GM18499 (cell line): ENCODE measurements around the gene TMED3.
A peak's percentile ranks its signal among the peaks of the same experiment; 100 is the strongest.

Experiments used
- ATAC-seq: cut with Tn5 transposase; IDR thresholded peaks from one replicate; pipeline ENCODE4 v1.9.1; 2021; ENCODE audit warnings: moderate number of reproducible peaks; ENCODE audit not compliant: insufficient read depth, unreplicated experiment

Gene TMED3

DNA sequence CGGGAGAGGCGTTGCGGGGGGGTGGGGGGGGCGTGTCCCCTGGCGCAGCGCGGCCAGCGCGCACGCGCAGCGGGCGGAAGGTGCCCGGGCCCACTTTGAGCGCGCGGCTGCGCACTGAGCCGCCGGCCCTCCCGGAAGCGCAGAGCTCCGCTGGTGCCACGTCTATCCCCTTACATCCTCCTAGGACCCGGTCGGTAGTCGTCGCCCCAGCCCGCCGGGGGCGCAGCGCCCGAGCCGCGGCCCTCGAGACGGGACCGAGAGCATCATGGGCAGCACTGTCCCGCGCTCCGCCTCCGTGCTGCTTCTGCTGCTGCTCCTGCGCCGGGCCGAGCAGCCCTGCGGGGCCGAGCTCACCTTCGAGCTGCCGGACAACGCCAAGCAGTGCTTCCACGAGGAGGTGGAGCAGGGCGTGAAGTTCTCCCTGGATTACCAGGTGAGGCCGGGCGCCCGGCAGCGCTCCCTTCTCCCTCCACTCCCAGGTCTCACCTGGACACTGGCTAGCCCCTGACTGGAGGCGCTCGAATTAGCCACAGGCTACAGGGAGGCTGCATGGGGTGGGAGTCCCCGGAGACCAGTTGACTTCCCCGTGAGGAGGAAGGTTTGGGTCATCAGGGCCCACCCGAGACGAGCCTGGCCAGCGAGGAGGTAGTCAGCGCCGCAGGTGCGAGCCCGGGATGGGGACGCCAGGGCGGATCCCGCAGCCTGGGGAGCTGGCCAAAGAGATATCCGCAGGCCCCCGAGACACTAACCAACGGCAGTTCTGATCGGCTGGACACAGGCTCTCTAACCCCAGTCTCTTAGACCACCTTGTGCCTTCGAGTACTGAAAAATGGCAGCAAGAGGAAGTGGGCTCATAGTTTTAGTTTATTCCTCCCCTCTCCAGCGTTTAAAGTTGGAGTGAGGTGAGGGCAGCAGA lies at the start of gene TMED3:
Gene TMED3, plus strand, starts transcription at position 128 of the 916 bp plus-strand sequence. Its CDS starts 138 bp downstream, at position 266.
- ATAC-seq, result peak; percentile 53

DNA sequence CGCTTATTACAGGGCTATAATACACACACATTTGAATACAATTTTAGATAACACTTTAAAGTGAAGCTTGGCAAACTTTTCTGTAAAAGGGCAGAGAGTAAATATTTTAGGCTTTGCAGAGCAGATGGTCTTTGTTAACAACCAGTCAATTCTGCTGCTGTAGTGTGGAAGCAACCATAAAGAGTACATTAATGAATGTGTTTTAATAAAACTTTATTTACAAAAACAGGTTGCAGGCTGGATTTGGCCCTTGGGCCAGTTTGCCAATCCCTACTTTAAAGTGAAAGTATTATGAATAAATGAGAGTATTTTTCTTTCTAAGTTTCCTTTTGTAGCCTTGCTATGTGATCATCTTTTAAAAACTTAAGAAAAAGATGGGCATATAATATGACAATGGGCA lies 49.1 kb upstream of the TMED3 start:
- ATAC-seq, result no peak

DNA sequence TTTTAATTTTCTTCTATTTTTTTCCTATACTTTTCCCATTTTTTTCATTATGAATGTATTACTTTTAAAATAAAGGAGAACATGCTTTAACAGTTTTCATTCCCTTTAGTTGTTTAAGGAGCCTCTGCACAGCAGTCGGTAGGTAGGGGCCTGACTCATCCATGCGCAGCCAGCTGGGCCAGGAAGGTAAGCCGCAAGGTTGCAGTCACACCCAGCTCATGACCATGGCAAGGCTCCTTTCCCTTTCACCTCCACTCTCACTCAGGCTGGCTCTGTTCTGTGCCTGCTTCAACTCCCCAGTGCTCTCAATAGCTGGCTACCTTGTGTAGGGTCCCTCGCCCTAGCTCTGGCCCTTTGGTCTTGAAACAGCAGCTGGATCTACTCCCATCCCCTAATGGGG lies 45.7 kb upstream of the TMED3 start:
- ATAC-seq, result no peak

DNA sequence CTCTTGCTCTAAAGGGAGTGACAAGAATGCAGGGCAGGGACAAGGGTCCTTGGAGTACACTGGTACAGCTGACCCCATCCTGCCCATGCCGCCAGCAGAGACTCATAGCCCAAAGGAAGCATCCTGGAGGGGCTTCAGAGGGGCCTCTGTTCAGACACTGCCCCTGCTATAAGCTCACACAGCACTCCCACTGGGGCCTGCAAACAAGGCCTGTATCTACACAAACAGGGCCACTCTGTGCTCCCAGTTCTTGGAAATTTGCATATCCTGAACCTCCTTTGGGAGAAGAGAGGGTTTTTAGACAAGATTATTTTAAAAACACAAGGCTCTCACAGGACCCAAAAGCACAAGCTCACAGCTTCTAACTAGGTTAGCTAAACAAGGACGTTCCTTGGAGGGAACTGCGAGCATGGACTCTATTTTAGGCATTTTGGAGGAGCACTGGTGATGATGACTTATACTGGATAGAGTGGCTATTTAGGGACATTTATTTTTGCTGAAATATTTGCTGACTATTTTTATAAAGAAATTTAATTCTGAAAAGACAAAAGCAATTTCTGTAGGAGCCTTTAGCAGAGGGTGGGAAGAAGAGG lies 44.8 kb upstream of the TMED3 start:
- no peak for ATAC-seq

DNA sequence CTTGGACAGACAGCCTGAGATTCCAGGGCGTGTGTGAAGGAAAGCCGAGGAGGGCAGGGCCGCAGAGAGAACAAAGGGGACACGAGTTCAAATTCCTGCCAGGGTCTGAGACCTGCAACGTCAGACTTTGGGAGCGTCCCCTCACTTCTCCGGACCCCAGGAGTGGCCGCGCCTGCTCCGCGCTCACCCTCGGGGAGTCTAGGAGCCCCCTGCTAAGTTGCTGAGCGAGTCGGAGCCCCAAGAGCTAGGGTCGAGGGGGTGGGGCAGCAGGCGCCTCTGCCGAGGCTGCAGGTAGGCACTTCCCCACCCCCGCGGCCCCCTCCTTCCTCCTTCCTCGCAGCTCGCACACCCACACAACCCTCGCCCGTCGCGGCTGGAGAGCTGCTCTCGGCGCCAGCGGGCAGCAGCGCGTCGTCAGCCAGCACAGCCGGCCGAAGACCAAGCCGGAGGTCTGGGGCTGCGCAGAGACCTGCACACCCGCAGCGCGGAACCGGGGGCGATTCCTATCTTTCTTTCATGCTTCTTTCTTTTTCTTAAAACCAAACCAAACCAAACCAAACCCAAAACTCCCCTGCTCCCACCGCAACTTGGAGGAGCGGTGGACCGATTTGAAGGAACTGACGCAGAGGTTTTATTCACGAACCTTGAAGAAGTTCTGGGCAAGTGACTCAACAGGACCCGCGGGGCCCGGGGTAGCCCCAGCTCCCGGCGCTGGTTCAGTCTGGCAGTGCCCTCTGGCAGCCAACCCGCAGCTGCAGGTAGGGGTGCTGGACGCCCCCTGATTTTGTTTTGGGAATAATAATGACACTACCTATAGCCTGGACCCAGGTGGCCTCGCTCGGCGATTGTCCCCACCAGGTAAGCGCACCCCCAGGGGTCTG lies 28.3 kb upstream of the TMED3 start, which contains the start of gene ANKRD34C:
Gene ANKRD34C, plus strand, starts transcription at position 352 of the 881 bp plus-strand sequence. CDS start 10,563 bp downstream, outside the sequence.
- ATAC-seq, result no peak

DNA sequence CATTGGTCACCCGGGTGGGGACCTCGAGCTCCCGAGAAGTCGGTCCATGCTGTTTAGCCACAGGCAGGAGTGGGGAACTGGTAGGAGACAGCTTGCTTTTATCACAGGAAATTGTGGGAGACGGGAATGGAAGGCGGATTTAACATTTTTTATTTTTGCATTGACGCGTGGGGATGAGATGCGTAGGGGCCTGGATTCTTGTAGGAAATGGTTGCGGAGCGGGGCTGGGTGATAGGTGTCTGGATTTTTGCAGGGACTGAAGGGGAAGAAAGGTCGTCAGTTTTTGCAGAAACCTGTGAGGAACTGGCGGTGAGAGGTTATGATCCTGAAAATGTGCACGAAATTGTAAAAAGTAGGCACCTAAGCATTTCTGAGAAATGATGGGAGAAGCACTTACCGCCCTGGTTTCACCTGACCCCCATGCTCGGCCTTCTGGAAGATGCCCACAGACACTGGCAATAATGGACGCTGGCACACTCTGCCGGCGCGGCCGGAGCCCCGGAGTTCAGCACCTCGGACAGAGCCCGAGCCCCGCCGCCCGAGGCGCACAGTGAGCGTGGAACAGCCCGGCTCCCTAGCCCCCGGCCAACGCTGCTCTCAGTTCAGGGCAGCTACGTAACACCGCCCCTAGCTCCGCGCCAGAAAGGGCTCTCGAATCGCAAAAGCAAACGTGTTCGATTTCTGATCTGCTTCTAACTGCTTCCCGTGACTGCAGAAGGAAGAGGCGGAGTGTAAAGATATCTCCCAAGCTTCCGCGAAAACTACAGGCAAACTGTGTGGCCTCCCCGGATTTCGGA lies 27.5 kb upstream of the TMED3 start:
- no peak for ATAC-seq

DNA sequence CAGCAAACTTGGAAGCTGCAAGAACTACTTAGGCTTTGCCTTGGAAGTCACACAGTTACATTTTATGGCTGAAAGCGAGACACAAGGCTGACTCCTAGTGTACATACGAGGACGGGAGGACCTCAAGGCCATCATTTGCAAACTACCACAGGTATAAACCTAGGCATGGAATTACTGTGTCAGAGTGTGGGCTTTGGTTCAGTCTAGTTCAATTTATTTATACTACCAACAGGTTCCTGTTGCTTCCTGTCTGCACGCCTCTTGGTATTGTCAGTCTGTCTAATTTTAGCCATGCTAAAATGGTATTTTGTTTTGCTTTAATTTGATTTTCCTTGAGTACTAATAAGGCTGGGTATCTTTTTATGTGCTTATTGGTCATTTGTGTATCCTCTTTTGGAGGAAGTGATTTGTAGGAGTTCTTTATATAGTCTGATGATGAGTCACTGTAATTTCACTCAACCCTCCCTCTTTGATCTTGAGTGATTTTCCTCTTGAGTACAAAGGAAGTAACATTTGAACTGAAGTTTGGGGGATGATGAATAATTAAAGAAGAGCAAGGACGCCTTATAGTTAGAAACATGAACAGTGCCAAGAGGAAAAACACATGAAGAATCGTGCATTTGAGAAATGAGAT lies 20.2 kb upstream of the TMED3 start:
- ATAC-seq, result no peak

DNA sequence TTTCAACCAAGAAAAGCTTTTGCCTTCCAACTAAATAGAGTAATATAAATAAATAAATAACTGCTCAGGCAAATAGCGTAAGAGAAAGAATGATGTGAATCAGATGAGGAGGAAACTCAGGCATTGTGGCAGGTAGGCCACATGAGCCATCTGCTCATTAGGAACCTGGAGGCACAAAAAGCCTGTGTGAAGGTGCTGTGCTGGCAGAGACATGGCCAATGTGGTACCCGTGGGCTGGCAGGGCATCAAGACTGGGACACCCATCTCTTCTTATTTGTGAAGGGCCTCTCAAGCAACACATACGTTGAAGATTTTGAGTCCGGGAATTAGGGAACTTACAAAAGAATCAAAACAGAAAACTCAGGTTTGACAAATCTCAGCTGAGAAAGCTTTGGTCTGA lies 18.9 kb upstream of the TMED3 start:
- ATAC-seq, result no peak

DNA sequence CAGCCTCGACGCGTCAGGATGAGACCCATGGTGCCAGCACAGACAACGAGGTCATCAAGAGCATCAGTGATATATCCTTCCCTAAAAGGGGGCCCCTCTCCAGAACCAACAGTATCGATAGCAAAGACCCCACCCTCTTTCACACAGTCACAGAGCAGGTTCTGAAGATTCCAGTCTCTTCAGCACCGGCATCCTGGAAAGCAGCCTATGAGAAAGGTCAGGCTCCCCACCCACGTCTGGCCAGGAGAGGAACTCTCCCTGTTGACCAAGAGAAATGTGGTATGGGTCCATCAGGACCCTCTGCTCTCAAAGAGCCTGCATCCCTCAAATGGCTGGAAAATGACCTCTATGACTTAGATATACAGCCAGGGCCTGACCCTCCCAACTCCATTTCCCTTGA lies 16.8 kb upstream of the TMED3 start:
- no peak for ATAC-seq

DNA sequence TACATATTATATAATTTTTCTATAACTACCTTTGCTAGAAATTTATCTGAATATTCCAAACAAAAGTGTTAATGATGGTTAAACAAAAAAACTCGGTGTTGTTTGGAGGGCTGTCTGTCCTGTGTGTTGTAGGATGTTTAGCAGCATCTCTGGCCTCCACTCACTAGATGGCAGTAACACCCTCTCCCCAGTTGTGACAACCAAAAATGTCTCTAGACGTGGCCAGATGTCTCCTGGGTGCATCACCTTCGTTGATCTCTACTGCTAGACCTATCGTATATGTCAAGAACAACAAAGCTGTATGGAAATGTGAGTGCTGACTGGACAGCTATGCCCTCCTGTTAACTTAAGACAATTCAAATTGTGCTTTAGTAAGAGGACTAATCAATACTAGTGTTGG lies 14.3 kb upstream of the TMED3 start:
- no peak for ATAC-seq

DNA sequence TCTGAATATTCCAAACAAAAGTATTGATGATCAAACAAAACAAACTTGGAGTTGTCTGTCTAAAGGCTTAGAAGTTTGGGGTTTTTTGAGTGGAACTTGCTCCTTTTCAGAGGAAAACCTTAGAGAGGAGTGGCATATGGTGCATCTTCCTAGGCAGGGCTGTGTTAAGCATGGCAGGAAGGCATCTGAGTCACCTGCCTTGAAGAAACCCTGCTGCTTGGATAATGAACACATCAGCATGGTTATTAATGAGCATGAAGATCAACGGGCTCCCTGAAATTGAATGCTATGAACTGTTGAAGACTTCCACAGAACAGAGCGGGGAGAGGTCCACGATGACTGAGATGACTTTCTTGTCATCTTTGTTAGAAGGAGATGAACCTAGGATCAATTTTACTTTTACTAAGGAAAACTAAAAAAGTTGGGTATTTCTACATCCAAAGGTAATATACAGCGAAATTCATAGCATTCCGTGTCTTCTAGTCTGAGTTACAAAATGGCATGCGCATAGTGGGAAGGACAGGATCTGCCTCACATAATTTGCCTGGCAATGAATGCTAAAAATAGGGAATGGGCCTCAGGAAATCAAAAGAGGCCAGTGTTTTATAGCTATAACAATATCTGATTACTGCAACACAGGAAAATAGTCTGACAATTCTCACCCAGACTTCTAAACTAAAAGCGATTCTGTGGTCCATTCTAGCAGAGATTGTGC lies 11.6 kb upstream of the TMED3 start:
- ATAC-seq, result no peak

DNA sequence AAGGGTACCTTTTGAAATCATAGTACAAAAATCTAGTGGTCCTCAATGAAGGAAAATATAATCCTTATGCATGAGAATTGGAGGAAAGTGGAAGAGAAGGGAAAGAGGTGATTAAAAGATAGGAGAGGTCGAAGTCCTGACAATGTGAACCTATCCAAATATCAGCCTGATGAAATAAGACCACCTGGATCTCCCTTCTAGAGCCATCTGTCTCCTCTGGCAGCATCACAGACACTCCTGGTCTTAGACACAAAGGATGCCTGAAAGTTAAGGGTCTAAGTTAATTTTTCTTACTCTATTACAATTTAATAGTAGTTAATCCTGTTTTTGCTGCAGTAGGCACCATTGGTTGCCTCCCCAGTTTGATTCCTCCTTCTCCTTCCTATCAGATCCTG lies 11.1 kb upstream of the TMED3 start:
- no peak for ATAC-seq

DNA sequence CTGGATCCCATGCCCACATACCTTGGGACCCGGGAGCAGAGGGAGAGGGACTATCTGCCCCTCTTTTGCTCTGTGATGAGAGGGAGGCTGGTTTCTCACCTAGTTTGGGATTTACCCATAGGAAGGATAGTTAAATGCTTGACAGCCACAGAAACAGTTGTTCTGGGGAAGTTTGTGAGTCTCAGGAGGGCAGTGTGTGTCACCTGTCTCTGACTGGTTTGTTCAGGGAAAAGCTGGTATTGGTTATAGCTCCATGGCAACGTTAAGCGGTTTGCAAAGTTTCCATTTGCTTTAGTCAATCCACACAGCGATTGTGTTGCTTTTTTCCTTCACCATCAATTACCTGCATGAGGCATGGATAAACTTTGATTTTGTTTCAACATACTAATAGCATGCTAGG lies 3.7 kb upstream of the TMED3 start:
- no peak for ATAC-seq

DNA sequence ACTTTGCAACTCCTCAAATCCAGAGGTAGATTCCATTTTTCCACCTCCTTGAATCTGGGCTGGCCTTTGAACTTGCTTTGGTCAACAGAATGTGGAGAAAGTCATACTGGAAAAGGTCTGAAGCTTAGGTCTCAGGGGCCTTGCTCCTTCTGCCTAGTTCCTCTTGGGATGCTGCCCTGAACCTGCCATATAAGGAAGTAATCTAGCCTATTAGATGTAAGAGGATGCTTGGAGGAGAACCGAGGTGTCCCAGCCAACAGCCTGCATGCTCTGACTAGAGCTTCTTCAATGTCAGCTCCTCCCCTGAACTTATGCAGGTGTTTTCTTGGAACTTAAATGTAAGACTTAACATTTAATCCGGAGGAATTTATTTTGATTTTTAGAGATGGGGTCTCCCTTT lies 2.0 kb upstream of the TMED3 start:
- no peak for ATAC-seq

DNA sequence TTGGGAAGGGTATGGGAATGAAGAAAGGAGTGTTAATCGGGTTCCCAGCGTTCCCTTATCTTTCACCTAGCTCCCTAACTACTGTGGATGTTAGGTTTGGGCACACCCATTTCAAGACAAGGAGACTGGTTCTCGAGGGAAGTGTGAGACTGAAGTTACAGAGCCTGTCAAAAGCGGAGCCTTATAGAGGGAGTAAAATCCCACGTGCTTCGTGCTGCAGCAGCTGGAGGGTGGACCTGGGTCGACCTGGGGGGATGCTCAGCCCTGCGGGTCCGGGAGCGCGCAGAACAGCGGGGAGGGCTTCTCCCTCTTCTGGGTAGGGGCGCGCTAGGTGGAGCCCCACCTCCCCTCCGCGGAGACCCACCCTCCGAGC lies 314 bp upstream of the TMED3 start:
- no peak for ATAC-seq

DNA sequence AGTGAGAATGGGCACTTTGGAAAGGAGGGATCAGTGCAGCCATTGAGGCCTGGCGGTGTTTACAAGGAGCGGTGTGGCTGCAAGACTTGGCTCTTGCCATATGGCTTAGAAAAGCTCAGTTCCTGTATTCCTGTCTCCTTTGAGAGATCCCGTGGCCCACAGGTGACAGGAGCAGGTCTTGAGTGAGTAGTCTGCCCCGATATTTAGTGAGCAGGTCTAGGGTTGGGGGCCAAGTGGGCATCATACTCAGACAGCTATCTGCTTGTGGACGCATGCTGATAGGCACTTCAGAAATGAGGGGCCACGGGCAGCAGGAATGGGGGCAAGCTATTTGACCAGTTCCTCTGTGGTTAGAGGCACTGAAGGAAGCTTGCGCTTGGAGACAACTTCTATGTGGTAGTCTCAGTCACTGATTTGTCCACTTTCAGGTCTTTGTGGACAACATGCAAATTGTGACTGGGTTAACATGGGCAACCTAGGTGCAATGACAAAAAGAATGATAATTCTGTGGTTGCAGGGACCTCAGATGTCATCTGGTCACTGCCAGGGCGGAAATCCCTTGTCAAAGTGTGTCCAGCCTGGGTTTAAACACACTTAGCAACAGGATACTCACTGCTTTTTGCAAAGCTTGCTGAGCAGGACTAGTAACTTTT lies 1.1 kb downstream of the TMED3 start:
- no peak for ATAC-seq

DNA sequence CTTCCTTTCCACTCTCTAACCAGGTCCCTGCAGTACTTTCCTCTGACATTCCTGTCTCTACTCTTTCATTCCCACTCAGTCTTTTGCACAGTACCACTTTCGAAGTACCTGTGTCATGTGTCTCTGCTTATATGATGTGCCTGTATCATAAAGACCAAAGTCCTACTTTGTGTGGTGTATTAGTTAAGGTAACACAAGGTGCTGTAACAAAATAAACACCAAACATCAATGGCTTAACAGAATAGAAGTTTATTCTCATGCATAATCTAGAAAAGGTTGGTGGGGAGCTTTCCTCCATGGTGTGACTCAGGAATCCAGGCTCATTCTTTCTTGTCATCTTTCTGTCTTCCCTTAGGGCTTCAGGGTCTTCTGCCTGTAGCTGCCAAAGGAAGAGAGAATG lies 3.3 kb downstream of the TMED3 start:
- ATAC-seq, result no peak

DNA sequence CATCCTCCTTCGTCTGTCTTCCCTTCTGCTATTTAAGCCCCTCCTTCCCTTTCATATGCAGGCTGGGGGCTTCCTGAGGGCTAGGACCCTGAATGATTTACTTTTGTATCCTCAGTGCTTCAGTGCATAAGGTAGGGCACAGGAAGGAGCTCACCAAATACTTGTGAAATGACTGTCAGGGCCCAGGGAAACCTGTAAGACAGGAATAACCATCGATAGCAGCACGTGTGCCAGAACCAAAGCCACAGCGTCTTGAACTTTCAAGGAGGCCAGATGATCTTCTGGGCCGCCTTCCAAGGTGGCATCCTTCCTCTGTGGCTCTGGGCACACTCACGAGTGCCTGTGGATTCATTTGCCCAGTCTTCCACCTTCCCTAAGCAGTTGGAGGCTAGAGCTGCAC lies 3.9 kb downstream of the TMED3 start:
- ATAC-seq, result no peak
